Endothelial cell of umbilical vein (primary cell): ENCODE measurements around the gene URI1. TPM values are rescaled to one million over a fixed set of nuclear protein-coding genes. Genes with fewer than 3 reads are reported as not detected.

Experiments
- BruUV-seq: library from RNA; stranded (reverse); fragments of 400-500 nt; replicated peaks from 2 replicates; lab custom pipeline; 2021; lab: Mats Ljungman, UMichigan
- CTCF ChIA-PET: fragments of 300-600, 350-600 bp; sonication (Branson Sonifier 250); formaldehyde crosslinking; loops from one replicate; lab custom pipeline; 2021; ENCODE audit warnings: antibody characterized with exemption, inconsistent platforms; lab: Charles Lee
- POLR2A ChIA-PET: fragments of 300-600, 350-600 bp; sonication (Branson Sonifier 250); formaldehyde crosslinking; loops from one replicate; lab custom pipeline; 2021; ENCODE audit warnings: antibody characterized with exemption, inconsistent platforms; lab: Charles Lee
- DNase-seq: peaks from one replicate; pipeline ENCODE4 v3.0.0-alpha.2; 2011; ENCODE audit warnings: low read depth, low spot score
- FAIRE-seq: peaks from 2 replicates; lab custom pipeline; 2011; peaks lifted over from hg19 to GRCh38; lab: Jason Lieb, UNC
- H2AFZ ChIP-seq: 2 replicates; pipeline ENCODE4 v1.6.0; 2012; ENCODE audit warnings: low read depth, low read length, control low read depth, inconsistent platforms
- H3K27ac ChIP-seq: 2 replicates; pipeline ENCODE4 v1.5.1; 2011; ENCODE audit warnings: low read depth, mild to moderate bottlenecking, control low read depth, low read length, moderate library complexity; ENCODE audit not compliant: insufficient read depth
- H3K27me3 ChIP-seq, 2 experiments: 2 replicates each; pipeline versions ENCODE4 v1.6.0 to v1.6.1; 2011; ENCODE audit warnings: low read length in 2 of 2, mixed read lengths in 1 of 2; ENCODE audit not compliant: control insufficient read depth in 2 of 2, insufficient read depth in 2 of 2
- H3K36me3 ChIP-seq, 2 experiments: 2 replicates in 1 of 2; 3 replicates in 1 of 2; pipeline ENCODE4 v1.5.1; 2011; ENCODE audit warnings: low read length in 2 of 2, mild to moderate bottlenecking in 1 of 2, moderate library complexity in 1 of 2; ENCODE audit not compliant: control insufficient read depth in 2 of 2, insufficient read depth in 2 of 2; ENCODE audit errors: extremely low read depth in 1 of 2
- H3K4me1 ChIP-seq: 3 replicates; pipeline ENCODE4 v1.5.1; 2011; ENCODE audit warnings: mild to moderate bottlenecking, low read length; ENCODE audit not compliant: control insufficient read depth, insufficient read depth; ENCODE audit errors: extremely low read depth
- H3K4me2 ChIP-seq: 2 replicates; pipeline ENCODE4 v1.6.1; 2011; ENCODE audit warnings: low read length, control low read depth, mixed read lengths; ENCODE audit not compliant: insufficient read depth
- H3K4me3 ChIP-seq, 3 experiments: fragments of 200-600 bp in 1 of 3; sonication (generic), shearing (Covaris generic) in 1 of 3; replicated peaks in 1 of 3; 2 replicates each; pipeline ENCODE4 v1.5.1; 2011 to 2016; ENCODE audit warnings: control low read depth in 3 of 3, low read length in 3 of 3, mild to moderate bottlenecking in 2 of 3, inconsistent platforms in 1 of 3, low read depth in 1 of 3, moderate library complexity in 1 of 3; ENCODE audit not compliant: insufficient read depth in 1 of 3
- H3K79me2 ChIP-seq: 2 replicates; pipeline ENCODE4 v1.6.0; 2012; ENCODE audit warnings: low read length, inconsistent platforms; ENCODE audit not compliant: control insufficient read depth, insufficient read depth
- H3K9ac ChIP-seq: replicated peaks from 2 replicates; pipeline ENCODE3; 2011; ENCODE audit warnings: low read length, control low read depth; ENCODE audit not compliant: insufficient read depth; ENCODE audit errors: extremely low read depth
- H3K9me1 ChIP-seq: replicated peaks from 3 replicates; pipeline ENCODE4 v1.6.0; 2011; ENCODE audit warnings: mild to moderate bottlenecking, low read length; ENCODE audit not compliant: control insufficient read depth, insufficient read depth; ENCODE audit errors: extremely low read depth
- H3K9me3 ChIP-seq: replicated peaks from 2 replicates; pipeline ENCODE4 v1.5.1; 2012; ENCODE audit warnings: low read length, inconsistent platforms; ENCODE audit not compliant: control insufficient read depth, insufficient read depth
- H4K20me1 ChIP-seq: replicated peaks from 2 replicates; pipeline ENCODE3; 2011; ENCODE audit warnings: mild to moderate bottlenecking, low read length; ENCODE audit not compliant: control insufficient read depth, insufficient read depth; ENCODE audit errors: extremely low read depth
- CTCF ChIP-seq, 2 donors: IDR thresholded peaks; 1 replicate in 1 of 2; 2 replicates in 1 of 2; pipeline ENCODE4 v1.5.1; 2011; ENCODE audit warnings: low read length in 2 of 2, mild to moderate bottlenecking in 2 of 2, moderate library complexity in 2 of 2, control low read depth in 1 of 2, inconsistent platforms in 1 of 2, low read depth in 1 of 2; ENCODE audit not compliant: insufficient read depth in 1 of 2; ENCODE audit errors: extremely low read depth in 1 of 2
- EZH2 ChIP-seq: IDR thresholded peaks from 2 replicates; pipeline ENCODE4 v1.6.1; 2012; ENCODE audit warnings: borderline replicate concordance, low read depth, mild to moderate bottlenecking, moderate library complexity, low read length, inconsistent platforms; ENCODE audit not compliant: severe bottlenecking
- FOS ChIP-seq: IDR thresholded peaks from 2 replicates; pipeline ENCODE4 v1.6.1; 2011; ENCODE audit warnings: mild to moderate bottlenecking, low read length, moderate library complexity, borderline replicate concordance; ENCODE audit not compliant: insufficient read depth
- GATA2 ChIP-seq: IDR thresholded peaks from 2 replicates; pipeline ENCODE4 v1.7.0; 2011; ENCODE audit warnings: low read depth, mild to moderate bottlenecking, moderate library complexity, mixed read lengths, low read length; ENCODE audit not compliant: insufficient read length, insufficient read depth
- JUN ChIP-seq: IDR thresholded peaks from 2 replicates; pipeline ENCODE4 v1.6.1; 2011; ENCODE audit warnings: borderline replicate concordance, low read depth; ENCODE audit not compliant: insufficient read length, insufficient read depth
- MYC ChIP-seq: IDR thresholded peaks from one replicate; pipeline ENCODE4 v1.6.1; 2011; ENCODE audit warnings: mild to moderate bottlenecking, low read depth, low read length
- POLR2A ChIP-seq: IDR thresholded peaks from 2 replicates; pipeline ENCODE4 v1.6.1; 2012; ENCODE audit warnings: low read depth, mild to moderate bottlenecking, control low read depth, low read length
- POLR2AphosphoS5 ChIP-seq: IDR thresholded peaks from 2 replicates; pipeline ENCODE4 v1.6.1; 2012; ENCODE audit warnings: low read depth, mild to moderate bottlenecking, control low read depth, low read length, moderate library complexity; ENCODE audit not compliant: insufficient read depth
- dilution Hi-C: fragments of 300-500 bp; cut with MboI; formaldehyde crosslinking; loops from one replicate; pipeline ENCODE4 v1.15.0; 2019; ENCODE audit warnings: low sequenced_read_pairs; ENCODE audit not compliant: extremely low pct_ligation_motif_present
- intact Hi-C: fragments of 100-400 bp; cut with micrococcal nuclease; formaldehyde crosslinking; loops from one replicate; pipeline ENCODE4 v1.10.0; 2022
- polyA plus RNA-seq, 4 experiments: library from polyadenylated mRNA; depleted of rRNA in 3 of 4; stranded (reverse) in 3 of 4; unstranded in 1 of 4; fragments of >200 nt; gene quantifications; 2 replicates each; pipeline versions ENCODE4 v1.2.1 to v1.2.3, GENCODE V29; 2011 to 2012; ENCODE audit warnings: missing spikeins in 1 of 4
- small RNA-seq: library from RNA; depleted of rRNA; stranded (forward); fragments of <200 nt; gene quantifications from one replicate; pipeline ENCODE3, GENCODE V24; 2012; ENCODE audit warnings: low replicate concordance, low read depth; ENCODE audit not compliant: insufficient read depth, insufficient read length
- total RNA-seq: library from RNA; stranded (reverse); gene quantifications from 2 replicates; pipeline ENCODE4 v1.2.3, GENCODE V29; 2021
- TF ChIP-seq, protein P1 (sequence below): IDR thresholded peaks from 2 replicates; pipeline ENCODE4 v1.6.1; 2011; ENCODE audit not compliant: insufficient read depth, insufficient read length

Gene URI1
- total and polyA plus RNA-seq, 2 donors (not counting 3 experiments of a cell fraction or from before 2014, with no cell fraction given), result 12.8 to 28.9 TPM

DNA sequence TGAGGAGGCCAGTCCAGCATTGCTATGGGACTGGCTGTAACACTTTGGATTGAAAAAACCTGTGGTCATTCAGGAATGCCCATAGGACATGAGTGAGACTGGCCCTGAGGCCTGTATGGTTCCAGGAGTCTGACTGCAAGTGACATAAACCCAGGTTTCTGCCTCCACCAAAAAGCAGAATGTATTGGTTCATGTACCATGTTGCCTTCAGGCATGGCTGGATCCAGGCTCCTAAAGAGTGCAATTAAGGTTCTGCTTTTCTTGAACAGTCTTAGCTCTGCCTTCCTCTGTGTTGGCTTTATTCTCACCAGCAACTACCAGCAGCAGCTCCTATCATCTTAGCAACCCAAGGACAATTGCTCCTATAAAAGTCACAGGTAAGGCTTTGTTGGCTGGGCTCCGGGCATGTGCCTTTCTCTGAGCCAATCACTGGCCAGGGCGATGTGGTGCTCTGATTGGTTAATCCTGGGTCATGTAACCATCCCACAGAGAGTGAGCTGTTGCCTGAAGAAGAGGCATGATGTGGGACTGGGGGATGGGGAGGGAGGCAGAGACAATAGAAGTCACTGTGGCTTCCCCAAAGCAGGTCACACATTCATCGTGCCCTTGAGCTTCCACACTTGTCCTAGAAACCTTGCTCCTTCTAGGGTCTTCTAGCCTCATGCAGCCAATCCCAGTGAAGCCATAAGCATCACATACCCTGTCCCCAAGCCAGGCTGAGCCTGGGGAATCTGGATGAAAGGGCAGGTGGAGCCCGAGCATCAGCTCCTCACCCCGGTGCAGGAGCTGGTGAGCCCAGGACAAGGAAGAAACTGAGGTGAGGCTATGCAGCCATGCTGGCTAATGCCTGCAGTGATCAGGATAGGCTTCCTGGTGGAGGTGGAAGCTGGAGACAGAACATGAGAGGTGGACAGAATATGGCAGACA is 123.9 kb downstream of the URI1 start:
- no peak for TF ChIP-seq EZH2
- TF ChIP-seq JUN, result no peak
- no peak for TF ChIP-seq MYC
- TF ChIP-seq GATA2, result no peak
- TF ChIP-seq POLR2A, result no peak
- TF ChIP-seq CTCF (IDR thresholded peaks at IDR 0.05; ENCODE audit: extremely low read depth in 1 of 2, insufficient read depth in 1 of 2, low read depth in 1 of 2, low read length in 2 of 2), result no peak
- TF ChIP-seq POLR2AphosphoS5, result no peak
- TF ChIP-seq FOS, result no peak
- TF ChIP-seq, protein P1, sequence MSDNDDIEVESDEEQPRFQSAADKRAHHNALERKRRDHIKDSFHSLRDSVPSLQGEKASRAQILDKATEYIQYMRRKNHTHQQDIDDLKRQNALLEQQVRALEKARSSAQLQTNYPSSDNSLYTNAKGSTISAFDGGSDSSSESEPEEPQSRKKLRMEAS, result no peak
- no TSS peak for BruUV-seq
- intact Hi-C loops, result no loop called here
- DNase-seq, result no peak
- no peak overlapping the region for H3K27ac ChIP-seq
- no peak overlapping the region for H2AFZ ChIP-seq
- no peaks in the 10 kb centered on the region for H3K79me2 ChIP-seq
- dilution Hi-C loops, result no loop called here
- CTCF ChIA-PET, result no interaction called here
- H3K9me1 ChIP-seq, result no peaks in the 10 kb centered on the region
- no peaks in the 10 kb centered on the region for H3K36me3 ChIP-seq
- no peaks in the 10 kb centered on the region for H4K20me1 ChIP-seq
- H3K9me3 ChIP-seq, result no peaks in the 10 kb centered on the region
- no peaks in the 10 kb centered on the region for H3K27me3 ChIP-seq
- POLR2A ChIA-PET, result no interaction called here
- no peak for FAIRE-seq
- H3K9ac ChIP-seq, result no peak overlapping the region
- no peak overlapping the region for H3K4me2 ChIP-seq
- H3K4me1 ChIP-seq, result no peaks in the 10 kb centered on the region
- no peak overlapping the region for H3K4me3 ChIP-seq

Small RNA genes within 50 kb of the gene (small RNA-seq; reads per million reads assigned to genes)
- gene AC008798.1 (not detected), gene TAF9P3 (not detected)

Other genes starting within 250 kb of the URI1 start
- 22.9 and 23.0 TPM in 2 replicates for gene C19orf12, start 227.0 kb upstream of the URI1 start, total RNA-seq
- 20.4 and 21.3 TPM in 2 replicates for gene C19orf12, start 227.0 kb upstream of the URI1 start, polyA plus RNA-seq
- 10.1 and 11.8 TPM in 2 replicates for gene CCNE1, start 130.2 kb upstream of the URI1 start, total RNA-seq
- 8.1 and 8.3 TPM in 2 replicates for gene CCNE1, start 130.2 kb upstream of the URI1 start, polyA plus RNA-seq